Esophagus mucosa (tissue), 1 donor: ENCODE measurements around the gene PKD1L1. TPM values are rescaled to one million over a fixed set of nuclear protein-coding genes. Genes with fewer than 3 reads are reported as not detected.

Experiments used
- ATAC-seq: fragments of 200-7000 bp; cut with Tn5 transposase; one replicate; pipeline ENCODE4 v1.9.1; 2020
- total RNA-seq: library from RNA; stranded (reverse); gene quantifications from one replicate; pipeline ENCODE4 v1.2.4, GENCODE V29; 2023
- donor health status: DM: yes; HTN: yes; CAD: no.

The PKD1L1 gene
- total RNA-seq, 1 donor from 2014 or later: 0.36 TPM

DNA sequence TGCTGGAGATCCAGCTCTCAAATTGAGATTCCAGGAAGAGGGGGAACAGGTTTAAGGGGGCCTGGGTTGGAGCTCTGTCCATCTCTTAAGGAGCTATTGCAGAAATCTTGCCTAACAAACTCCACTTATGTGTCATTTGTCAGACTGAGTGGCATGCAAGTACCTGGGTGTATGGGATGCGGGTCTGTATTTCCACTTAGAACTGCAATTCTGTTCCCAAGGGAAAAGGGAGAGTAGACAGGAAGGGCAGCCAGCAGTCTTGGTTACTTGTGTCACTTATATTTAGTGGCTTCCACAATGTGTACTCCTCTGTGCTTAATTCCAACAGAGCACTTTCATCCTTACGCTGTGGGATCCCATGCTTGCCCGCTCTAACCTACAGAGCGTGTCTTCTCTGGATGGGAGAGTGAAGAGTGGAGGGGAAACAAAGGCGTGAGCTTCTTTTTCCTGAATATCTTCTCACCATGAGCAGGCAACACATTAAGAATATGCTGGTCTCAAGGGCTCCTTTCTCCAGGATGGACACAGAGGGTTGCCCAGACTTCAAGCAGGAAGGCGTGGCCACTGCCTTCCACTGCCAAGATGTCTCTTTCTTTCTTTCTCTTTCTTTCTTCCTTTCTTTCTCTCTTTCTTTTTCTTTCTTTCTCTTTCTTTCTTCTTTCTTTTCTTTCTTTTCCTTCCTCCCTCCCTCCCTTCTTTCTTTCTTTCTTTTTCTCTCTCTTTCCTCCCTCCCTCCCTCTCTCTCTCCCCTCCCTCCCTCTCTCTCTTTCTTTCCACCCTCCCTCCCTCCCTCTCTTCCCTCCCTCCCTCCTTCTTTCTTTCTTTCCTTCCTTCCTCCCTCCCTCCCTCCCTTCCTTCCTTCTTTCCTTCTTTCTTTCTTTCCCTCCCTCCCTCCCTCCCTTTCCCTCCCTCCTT, 212.6 kb downstream of the PKD1L1 start:
- ATAC-seq: no peak

DNA sequence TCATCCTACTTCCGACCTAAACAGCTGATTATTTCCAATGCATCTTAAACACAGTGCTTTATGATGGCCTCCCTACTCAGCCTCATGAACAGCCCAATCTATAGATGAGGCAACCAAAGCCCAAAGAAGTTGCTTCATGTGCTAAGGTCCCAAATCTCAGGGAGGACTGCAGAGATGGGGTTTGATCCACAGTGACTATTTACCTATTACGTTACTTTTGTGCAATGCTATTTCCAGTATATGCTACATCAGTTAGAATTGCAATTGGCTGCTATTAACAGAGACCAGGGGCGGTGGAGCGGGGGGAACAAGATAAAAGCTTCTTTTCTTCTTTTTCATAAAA, 213.3 kb downstream of the PKD1L1 start:
- no peak for ATAC-seq

DNA sequence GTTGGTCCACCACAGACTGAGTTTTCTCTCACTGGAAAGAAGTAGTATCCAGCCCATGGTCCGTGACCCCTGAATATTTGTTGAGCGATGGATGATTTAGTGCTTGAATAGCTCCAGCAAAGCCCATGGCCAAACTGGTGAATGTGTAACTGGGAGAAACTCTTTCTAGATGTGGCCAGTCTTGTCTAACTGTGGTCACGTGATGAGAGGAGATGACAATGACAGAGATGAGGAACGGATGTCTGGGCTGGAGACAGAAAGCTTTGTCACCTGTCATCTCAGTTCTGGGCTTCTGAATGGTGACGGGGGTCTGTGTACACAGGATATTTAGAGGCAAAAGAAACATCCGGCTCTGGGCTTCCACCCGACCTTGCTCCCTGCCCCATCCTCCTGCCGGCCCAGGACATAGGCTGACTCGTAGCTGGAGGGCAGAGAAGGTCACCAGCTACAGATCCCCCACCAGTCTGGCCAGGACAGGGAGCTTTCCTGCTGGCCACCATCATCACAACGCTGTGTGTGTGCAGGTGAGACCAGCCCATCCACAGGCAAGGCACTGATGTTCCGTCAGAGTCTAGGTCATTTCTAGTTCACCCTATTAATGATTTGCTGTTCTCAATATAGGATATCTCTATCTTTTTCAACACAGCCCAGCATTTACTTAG, 213.8 kb downstream of the PKD1L1 start:
- ATAC-seq: no peak

DNA sequence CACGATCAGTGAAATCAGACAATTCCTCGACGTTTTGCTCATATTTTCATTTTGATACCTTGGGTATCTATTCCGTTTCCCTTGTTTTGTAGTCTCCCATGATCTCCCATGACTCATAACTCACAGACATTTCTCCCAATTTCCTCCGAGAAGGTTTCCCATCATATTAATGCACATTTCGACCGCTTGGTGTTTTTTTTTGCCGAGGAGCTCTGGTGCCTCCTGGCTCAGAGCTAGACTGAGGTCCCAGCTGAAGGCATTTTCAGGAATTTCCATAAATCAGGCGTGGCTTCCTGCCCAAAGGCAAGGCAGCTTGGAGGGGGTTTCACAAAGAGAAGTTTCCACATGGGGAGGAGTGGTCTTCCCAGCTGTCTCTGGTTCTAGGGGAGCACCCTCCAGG, 218.1 kb downstream of the PKD1L1 start:
- no peak for ATAC-seq

DNA sequence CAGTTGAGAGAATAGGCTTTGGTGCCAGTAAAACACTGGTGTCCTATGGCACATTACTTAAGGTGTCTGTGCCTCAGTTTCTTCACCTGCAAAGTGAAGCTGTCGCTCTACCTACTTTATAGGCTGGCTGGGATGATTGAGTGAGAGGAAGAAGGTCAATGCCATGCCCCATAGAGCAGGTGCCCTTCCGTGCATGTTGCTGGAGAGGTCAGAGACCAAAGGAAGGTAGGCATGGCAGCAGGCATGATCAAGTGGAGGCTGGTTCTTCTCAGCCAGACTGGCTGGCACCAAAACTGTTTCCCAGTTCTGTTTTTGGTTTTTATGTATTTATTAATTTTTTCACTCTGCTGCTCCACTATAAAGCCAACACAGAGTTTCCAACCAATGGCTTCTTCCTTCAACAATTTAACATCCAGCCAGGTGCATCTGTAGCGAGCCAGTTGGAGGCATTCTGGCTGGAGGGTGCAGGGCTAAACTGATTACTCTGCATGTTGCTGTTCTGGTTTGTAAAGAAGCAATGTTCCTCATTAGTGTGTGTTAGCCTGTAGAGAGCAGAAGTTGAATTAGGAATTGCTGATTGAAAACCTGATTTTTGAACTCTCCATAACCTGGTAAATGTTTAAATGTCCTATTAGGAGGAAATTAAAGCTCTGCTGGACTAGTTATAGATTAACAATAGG, 222.1 kb downstream of the PKD1L1 start:
- no peak for ATAC-seq

GRCh38 chr7:47725031-47725780, 223.1 kb downstream of the PKD1L1 start:
- peak; percentile 51 for ATAC-seq

Other genes with a start within 250 kb of the PKD1L1 start
- gene HUS1, start 31.1 kb upstream of the PKD1L1 start, total RNA-seq: 20.0 TPM
- not detected for gene SUN3, start 80.6 kb upstream of the PKD1L1 start, total RNA-seq
- gene C7orf57, start 87.1 kb upstream of the PKD1L1 start, total RNA-seq: 1.00 TPM
- 204 TPM for gene UPP1, start 140.8 kb upstream of the PKD1L1 start, total RNA-seq
- gene ABCA13, start 223.0 kb upstream of the PKD1L1 start, total RNA-seq: 4.3 TPM